H9 (cell line): ENCODE measurements around the gene TEX2. TPM values are rescaled to one million over a fixed set of nuclear protein-coding genes. Genes with fewer than 3 reads are reported as not detected.

ENCODE experiments used
- DNase-seq: peaks from one replicate; pipeline ENCODE4 v3.0.0-alpha.2; 2017
- H2AFZ ChIP-seq: one replicate; pipeline ENCODE4 v1.6.1; 2013; ENCODE audit warnings: mild to moderate bottlenecking, low read length, control low read depth, moderate library complexity
- H2AK5ac ChIP-seq: 2 replicates; pipeline ENCODE4 v1.6.1; 2013; ENCODE audit warnings: low read length, control low read depth, mixed read lengths; ENCODE audit not compliant: insufficient read length
- H2BK120ac ChIP-seq: one replicate; pipeline ENCODE4 v1.6.1; 2013; ENCODE audit warnings: low read depth, mild to moderate bottlenecking, low read length, control low read depth, inconsistent platforms; ENCODE audit not compliant: poor library complexity, severe bottlenecking
- H2BK12ac ChIP-seq: 2 replicates; pipeline ENCODE4 v1.6.1; 2013; ENCODE audit warnings: low read length, control low read depth, mixed read lengths, low read depth; ENCODE audit not compliant: insufficient read length
- H2BK15ac ChIP-seq: 2 replicates; pipeline ENCODE4 v1.6.1; 2013; ENCODE audit warnings: low read depth, low read length, control low read depth
- H2BK20ac ChIP-seq: one replicate; pipeline ENCODE4 v1.6.1; 2013; ENCODE audit warnings: low read depth, mild to moderate bottlenecking, low read length, control low read depth, inconsistent platforms; ENCODE audit not compliant: poor library complexity, severe bottlenecking
- H2BK5ac ChIP-seq: 2 replicates; pipeline ENCODE4 v1.6.1; 2013; ENCODE audit warnings: low read length, control low read depth, mixed read lengths; ENCODE audit not compliant: insufficient read length
- H3K14ac ChIP-seq: 2 replicates; pipeline ENCODE4 v1.6.1; 2013; ENCODE audit warnings: low read length, control low read depth; ENCODE audit not compliant: insufficient read depth
- H3K18ac ChIP-seq: 2 replicates; pipeline ENCODE4 v1.6.1; 2013; ENCODE audit warnings: low read depth, mild to moderate bottlenecking, mixed read lengths, low read length, control low read depth; ENCODE audit not compliant: insufficient read length
- H3K23ac ChIP-seq: 2 replicates; pipeline ENCODE4 v1.6.1; 2013; ENCODE audit warnings: low read length, control low read depth, mixed read lengths, low read depth; ENCODE audit not compliant: insufficient read length
- H3K23me2 ChIP-seq: 2 replicates; pipeline ENCODE4 v1.6.1; 2013; ENCODE audit warnings: low read depth, mild to moderate bottlenecking, mixed read lengths, low read length, control low read depth; ENCODE audit not compliant: insufficient read length, poor library complexity, severe bottlenecking
- H3K27ac ChIP-seq: 2 replicates; pipeline ENCODE4 v1.5.1; 2013; ENCODE audit warnings: low read length, control low read depth, mixed read lengths, low read depth; ENCODE audit not compliant: insufficient read length
- H3K27me3 ChIP-seq: 2 replicates; pipeline ENCODE4 v1.6.1; 2013; ENCODE audit warnings: low read length, control low read depth, inconsistent platforms; ENCODE audit not compliant: insufficient read depth
- H3K4ac ChIP-seq: 2 replicates; pipeline ENCODE4 v1.6.1; 2013; ENCODE audit warnings: low read depth, mild to moderate bottlenecking, control low read depth, inconsistent platforms, low read length, moderate library complexity
- H3K4me1 ChIP-seq: 2 replicates; pipeline ENCODE4 v1.6.1; 2013; ENCODE audit warnings: low read length, control low read depth, inconsistent platforms; ENCODE audit not compliant: insufficient read depth
- H3K4me2 ChIP-seq: 2 replicates; pipeline ENCODE4 v1.6.1; 2013; ENCODE audit warnings: low read length, control low read depth, mixed read lengths; ENCODE audit not compliant: insufficient read length, insufficient read depth
- H3K56ac ChIP-seq: 2 replicates; pipeline ENCODE4 v1.6.1; 2013; ENCODE audit warnings: low read depth, mild to moderate bottlenecking, mixed read lengths, low read length, control low read depth; ENCODE audit not compliant: insufficient read length
- H3K79me1 ChIP-seq: 2 replicates; pipeline ENCODE4 v1.6.1; 2013; ENCODE audit warnings: low read depth, mild to moderate bottlenecking, moderate library complexity, low read length, control low read depth, inconsistent platforms; ENCODE audit not compliant: insufficient read depth, poor library complexity, severe bottlenecking
- H3K79me2 ChIP-seq: 2 replicates; pipeline ENCODE4 v1.6.1; 2013; ENCODE audit warnings: low read length, control low read depth, inconsistent platforms; ENCODE audit not compliant: insufficient read depth
- H3K9ac ChIP-seq: 2 replicates; pipeline ENCODE4 v1.6.1; 2013; ENCODE audit warnings: low read length, control low read depth, mixed read lengths; ENCODE audit not compliant: insufficient read length; ENCODE audit errors: extremely low read depth
- H3K9me3 ChIP-seq: one replicate; pipeline ENCODE4 v1.6.1; 2013; ENCODE audit warnings: low read depth, low read length, inconsistent platforms; ENCODE audit not compliant: control insufficient read depth
- H3T11ph ChIP-seq: one replicate; pipeline ENCODE4 v1.6.1; 2013; ENCODE audit warnings: mild to moderate bottlenecking, low read length, control low read depth, inconsistent platforms
- H4K20me1 ChIP-seq: one replicate; pipeline ENCODE4 v1.6.1; 2013; ENCODE audit not compliant: control insufficient read depth, insufficient read length, insufficient read depth
- H4K5ac ChIP-seq: 2 replicates; pipeline ENCODE4 v1.6.1; 2013; ENCODE audit warnings: low read depth, mild to moderate bottlenecking, mixed read lengths, low read length, control low read depth; ENCODE audit not compliant: insufficient read length
- H4K8ac ChIP-seq: replicated peaks from 2 replicates; pipeline ENCODE4 v1.6.1; 2013; ENCODE audit warnings: low read length, control low read depth, mixed read lengths, low read depth; ENCODE audit not compliant: insufficient read length
- H4K91ac ChIP-seq: 2 replicates; pipeline ENCODE4 v1.6.1; 2013; ENCODE audit warnings: low read depth, mild to moderate bottlenecking, moderate library complexity, mixed read lengths, low read length, control low read depth; ENCODE audit not compliant: insufficient read length
- H3K27ac Mint-ChIP-seq, 3 experiments: 2 replicates in 2 of 3; 3 replicates in 1 of 3; pipeline ENCODE4 v1.8.0; 2020 to 2021; ENCODE audit warnings: mixed read lengths in 3 of 3, mild to moderate bottlenecking in 1 of 3, moderate library complexity in 1 of 3
- H3K27me3 Mint-ChIP-seq: 2 replicates; pipeline ENCODE4 v1.8.0; 2021; ENCODE audit warnings: low read depth, mild to moderate bottlenecking, moderate library complexity, mixed read lengths
- H3K36me3 Mint-ChIP-seq, 3 experiments: 2 replicates in 2 of 3; 3 replicates in 1 of 3; pipeline ENCODE4 v1.8.0; 2020 to 2021; ENCODE audit warnings: low read depth in 3 of 3, mixed read lengths in 3 of 3; ENCODE audit not compliant: insufficient read depth in 1 of 3
- H3K4me1 Mint-ChIP-seq, 2 experiments: 2 replicates each; pipeline ENCODE4 v1.8.0; 2020; ENCODE audit warnings: mixed read lengths in 2 of 2
- H3K4me3 Mint-ChIP-seq, 2 experiments: 2 replicates in 1 of 2; 3 replicates in 1 of 2; pipeline ENCODE4 v1.8.0; 2020 to 2021; ENCODE audit warnings: mild to moderate bottlenecking in 2 of 2, mixed read lengths in 2 of 2, moderate library complexity in 1 of 2
- H3K9me3 Mint-ChIP-seq, 2 experiments: 2 replicates in 1 of 2; 3 replicates in 1 of 2; pipeline ENCODE4 v1.8.0; 2020; ENCODE audit warnings: mild to moderate bottlenecking in 2 of 2, mixed read lengths in 2 of 2, moderate library complexity in 1 of 2
- CTCF ChIP-seq: fragments of 200-600 bp; sonication (generic); conservative IDR thresholded peaks from 3 replicates; pipeline ENCODE4 v1.8.0; 2021; ENCODE audit warnings: antibody characterized with exemption, mild to moderate bottlenecking
- WGBS: extraction: QIAGEN DNeasy Blood & Tissue Kit; methylation state at CpG from one replicate; pipeline ENCODE4 v1.1.7; 2013; ENCODE audit warnings: missing lambda C conversion rate, low lambda C conversion rate, mixed read lengths; ENCODE audit not compliant: insufficient read length; ENCODE audit errors: extremely low coverage; 5-methylcytosine and 5-hydroxymethylcytosine counted together
- total RNA-seq: library from RNA; stranded (reverse); gene quantifications from 2 replicates; pipeline ENCODE4 v1.2.1, GENCODE V29; 2021

Gene TEX2
- total RNA-seq, 1 experiment from 2014 or later = 12.2 TPM

- no peak overlapping the region for H2BK15ac ChIP-seq
- WGBS = no CpG with 5 or more reads among the region's 2 CpGs
- H4K5ac ChIP-seq = no peak overlapping the region
- Mint-ChIP-seq H3K4me3 (no peak overlapping the region), H3K4me1 (peaks cover 26 to 29% of the 10 kb centered on the region in 2 experiments), H3K27me3 (no peaks in the 10 kb centered on the region), H3K36me3 (peaks cover 0 to 12% (median 0%) of the 10 kb centered on the region in 3 experiments; a peak in 4 of 7 replicates), H3K27ac (no peak overlapping the region), H3K9me3 (no peaks in the 10 kb centered on the region)
- no peak overlapping the region for H2AK5ac ChIP-seq
- H3K18ac ChIP-seq = no peak overlapping the region
- no peak overlapping the region for H2BK12ac ChIP-seq
- no peak overlapping the region for H3T11ph ChIP-seq
- H3K23ac ChIP-seq = no peak overlapping the region
- H2BK5ac ChIP-seq = no peak overlapping the region
- H2AFZ ChIP-seq = no peak overlapping the region
- H3K79me1 ChIP-seq = no peaks in the 10 kb centered on the region
- H3K14ac ChIP-seq = no peak overlapping the region
- TF ChIP-seq CTCF = no peak
- H3K27ac ChIP-seq = no peak overlapping the region
- peaks cover 3% of the 10 kb centered on the region for H3K4me1 ChIP-seq
- H3K9me3 ChIP-seq = no peaks in the 10 kb centered on the region
- H3K4me2 ChIP-seq = no peak overlapping the region
- H3K79me2 ChIP-seq = no peaks in the 10 kb centered on the region
- H2BK20ac ChIP-seq = no peak overlapping the region
- H4K91ac ChIP-seq = no peak overlapping the region
- DNase-seq = no peak
- H3K56ac ChIP-seq = no peak overlapping the region
- no peak overlapping the region for H4K8ac ChIP-seq
- H2BK120ac ChIP-seq = no peak overlapping the region
- no peaks in the 10 kb centered on the region for H3K27me3 ChIP-seq
- H3K23me2 ChIP-seq = no peaks in the 10 kb centered on the region
- no peaks in the 10 kb centered on the region for H4K20me1 ChIP-seq
- H3K9ac ChIP-seq = no peak overlapping the region
- no peak overlapping the region for H3K4ac ChIP-seq
These were observed 106.4 kb downstream of the TEX2 start for GRCh38 chr17:64156670-64157069.
